Measurements from ENCODE around the gene EVI5.

The EVI5 gene

GRCh38 chr1:92784639-92785500 lies at the start of gene EVI5:
Gene EVI5, minus strand, starts transcription at chr1:92785108. Its CDS starts 48,562 bp downstream, at chr1:92736546.
- Histone ChIP-seq H3K4me3 (ENCODE audit: low read depth, low read length) (peak within 1 kb of the TSS; percentile 96), H2AFZ (ENCODE audit: low read length, unreplicated experiment) (peak within 1 kb of the TSS; percentile 80), H3K27me3 (ENCODE audit: insufficient read depth, low read length) (no peaks in the 10 kb centered on the region), H3K27ac (ENCODE audit: low read depth, low read length) (peak within 1 kb of the TSS; percentile 92), H3K79me2 (ENCODE audit: control insufficient read depth, insufficient read depth, low read length, unreplicated experiment) (peaks cover 34% of the 10 kb centered on the region), H3K4me1 (ENCODE audit: control insufficient read depth, insufficient read depth, low read length, unreplicated experiment) (peaks cover 6% of the 10 kb centered on the region), H3K36me3 (ENCODE audit: insufficient read depth, low read length) (no peaks in the 10 kb centered on the region)

DNA sequence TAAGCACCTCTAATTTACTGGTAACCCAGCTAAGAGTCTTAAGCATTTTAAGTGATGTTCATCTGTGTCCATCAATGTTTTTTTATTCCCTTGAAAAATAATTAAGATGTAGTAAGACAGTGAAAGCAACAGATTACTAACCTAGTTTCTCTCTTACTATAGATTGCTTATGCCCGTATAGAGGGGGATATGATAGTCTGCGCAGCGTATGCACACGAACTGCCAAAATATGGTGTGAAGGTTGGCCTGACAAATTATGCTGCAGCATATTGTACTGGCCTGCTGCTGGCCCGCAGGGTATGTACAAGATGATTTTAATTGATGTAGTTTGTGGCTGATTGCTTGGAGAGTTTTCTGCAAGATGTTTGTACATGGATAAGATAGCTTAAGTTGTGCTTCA lies 49.7 kb upstream of the EVI5 start:
- Histone ChIP-seq H3K27me3 (ENCODE audit: insufficient read depth, low read length) (no peaks in the 10 kb centered on the region), H3K27ac (ENCODE audit: low read depth, low read length) (no peak overlapping the region), H3K36me3 (ENCODE audit: insufficient read depth, low read length) (peaks cover 60% of the 10 kb centered on the region), H2AFZ (ENCODE audit: low read length, unreplicated experiment) (no peak overlapping the region), H3K79me2 (ENCODE audit: control insufficient read depth, insufficient read depth, low read length, unreplicated experiment) (peaks cover 78% of the 10 kb centered on the region), H3K4me3 (ENCODE audit: low read depth, low read length) (peak overlapping the region; percentile 99), H3K4me1 (ENCODE audit: control insufficient read depth, insufficient read depth, low read length, unreplicated experiment) (peaks cover 54% of the 10 kb centered on the region)

DNA sequence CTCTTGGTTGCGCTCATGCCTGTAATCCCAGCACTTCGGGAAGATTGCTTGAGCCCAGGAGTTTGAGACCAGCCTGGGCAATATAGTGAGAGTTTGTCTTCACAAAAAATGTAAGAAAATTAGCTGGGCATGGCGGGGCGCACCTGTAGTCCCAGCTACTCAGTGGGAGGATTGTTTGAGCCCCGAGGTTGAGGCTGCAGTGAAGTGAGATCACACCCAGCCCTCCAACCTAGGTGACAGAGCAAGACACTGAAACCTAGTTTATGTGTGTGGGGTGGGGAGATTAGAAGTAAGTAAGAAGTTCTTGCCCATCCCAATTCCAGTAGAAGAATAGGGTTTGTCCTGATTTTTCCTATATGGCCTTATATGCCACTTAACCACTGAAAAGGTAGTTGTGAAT lies 48.9 kb upstream of the EVI5 start:
- peaks cover 54% of the 10 kb centered on the region for H3K4me1 ChIP-seq (ENCODE audit: control insufficient read depth, insufficient read depth, low read length, unreplicated experiment)
- no peak overlapping the region for H3K27ac ChIP-seq (ENCODE audit: low read depth, low read length)
- H3K27me3 ChIP-seq (ENCODE audit: insufficient read depth, low read length): no peaks in the 10 kb centered on the region
- H3K36me3 ChIP-seq (ENCODE audit: insufficient read depth, low read length): peaks cover 54% of the 10 kb centered on the region
- H3K4me3 ChIP-seq (ENCODE audit: low read depth, low read length): peak overlapping the region; percentile 99
- H3K79me2 ChIP-seq (ENCODE audit: control insufficient read depth, insufficient read depth, low read length, unreplicated experiment): peaks cover 70% of the 10 kb centered on the region
- no peak overlapping the region for H2AFZ ChIP-seq (ENCODE audit: low read length, unreplicated experiment)

- peaks cover 45% of the 10 kb centered on the region for H3K36me3 ChIP-seq (ENCODE audit: insufficient read depth, low read length)
- peak overlapping the region; percentile 99 for H3K4me3 ChIP-seq (ENCODE audit: low read depth, low read length)
- H3K27me3 ChIP-seq (ENCODE audit: insufficient read depth, low read length): no peaks in the 10 kb centered on the region
- no peak overlapping the region for H2AFZ ChIP-seq (ENCODE audit: low read length, unreplicated experiment)
- peaks cover 58% of the 10 kb centered on the region for H3K79me2 ChIP-seq (ENCODE audit: control insufficient read depth, insufficient read depth, low read length, unreplicated experiment)
- peaks cover 43% of the 10 kb centered on the region for H3K4me1 ChIP-seq (ENCODE audit: control insufficient read depth, insufficient read depth, low read length, unreplicated experiment)
- peak overlapping the region; percentile 62 for H3K27ac ChIP-seq (ENCODE audit: low read depth, low read length)
Observed at GRCh38 chr1:92832537-92833114, 47.7 kb upstream of the EVI5 start.

DNA sequence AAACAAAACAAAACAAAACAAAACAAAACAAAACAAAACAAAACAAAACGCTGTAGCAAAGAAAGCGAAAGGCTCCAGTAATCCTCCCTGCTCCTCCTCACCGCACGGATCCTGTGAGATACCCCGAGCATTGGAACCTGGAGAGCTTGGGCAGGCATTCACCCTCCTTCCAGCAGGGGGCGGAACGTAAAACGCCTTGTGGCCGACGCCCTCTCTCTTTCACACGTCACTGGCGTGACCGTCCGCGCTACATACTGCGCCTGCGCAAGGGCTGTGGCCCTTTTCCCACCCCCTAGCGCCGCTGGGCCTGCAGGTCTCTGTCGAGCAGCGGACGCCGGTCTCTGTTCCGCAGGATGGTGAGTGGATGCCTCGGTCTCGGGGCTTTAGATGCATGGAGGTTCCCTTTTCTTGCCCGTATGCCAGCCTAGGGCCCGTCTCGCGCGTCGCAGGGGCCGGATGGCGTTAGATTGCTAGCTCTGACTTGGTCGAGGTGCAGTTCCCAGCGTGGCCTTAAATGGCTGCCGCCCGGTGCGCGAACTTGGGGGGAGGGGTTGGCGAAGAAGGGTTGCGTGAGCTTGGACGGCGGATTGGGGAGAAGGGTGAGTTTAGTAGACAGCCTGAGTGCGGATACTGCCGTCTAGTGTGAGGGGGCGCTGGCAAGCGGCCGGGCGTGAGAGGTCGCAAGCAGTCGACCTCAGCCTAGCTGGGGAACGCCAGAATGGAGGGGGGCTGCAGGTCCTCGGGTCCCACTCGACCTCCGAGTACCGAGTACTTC lies 47.0 kb upstream of the EVI5 start, which contains the start of gene RPL5:
TSS of gene RPL5 (plus strand) at position 279 of the 775 bp plus-strand sequence. CDS start at position 354, 75 bp downstream.
- Histone ChIP-seq H3K4me3 (ENCODE audit: low read depth, low read length) (peak within 1 kb of the TSS; percentile 99), H3K27me3 (ENCODE audit: insufficient read depth, low read length) (no peaks in the 10 kb centered on the region), H3K27ac (ENCODE audit: low read depth, low read length) (peak within 1 kb of the TSS; percentile 62), H3K79me2 (ENCODE audit: control insufficient read depth, insufficient read depth, low read length, unreplicated experiment) (peaks cover 52% of the 10 kb centered on the region), H3K4me1 (ENCODE audit: control insufficient read depth, insufficient read depth, low read length, unreplicated experiment) (peaks cover 37% of the 10 kb centered on the region), H2AFZ (ENCODE audit: low read length, unreplicated experiment) (peak within 1 kb of the TSS; percentile 71), H3K36me3 (ENCODE audit: insufficient read depth, low read length) (peaks cover 42% of the 10 kb centered on the region)

DNA sequence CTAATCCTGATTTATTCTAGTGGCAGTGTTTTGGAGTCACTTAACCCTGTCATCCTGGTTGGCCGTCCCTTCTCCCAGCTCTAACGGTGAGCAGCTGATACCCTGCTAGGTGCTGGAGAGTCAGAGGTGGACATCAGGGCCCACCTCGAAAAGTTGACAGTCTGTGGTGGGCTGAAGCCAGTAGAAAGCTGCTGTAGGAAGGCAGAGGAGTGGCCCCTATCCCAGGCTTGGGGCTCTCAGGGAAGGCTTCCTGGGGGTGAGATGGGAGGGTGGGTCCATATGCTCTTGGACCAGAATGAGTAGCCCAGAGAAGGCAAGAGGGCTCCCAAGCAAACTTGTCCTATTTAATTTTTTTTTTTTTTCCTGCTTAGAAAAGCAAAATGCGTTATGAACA lies 46.5 kb upstream of the EVI5 start:
- peaks cover 31% of the 10 kb centered on the region for H3K4me1 ChIP-seq (ENCODE audit: control insufficient read depth, insufficient read depth, low read length, unreplicated experiment)
- H3K36me3 ChIP-seq (ENCODE audit: insufficient read depth, low read length): peaks cover 36% of the 10 kb centered on the region
- H3K79me2 ChIP-seq (ENCODE audit: control insufficient read depth, insufficient read depth, low read length, unreplicated experiment): peaks cover 46% of the 10 kb centered on the region
- H3K27me3 ChIP-seq (ENCODE audit: insufficient read depth, low read length): no peaks in the 10 kb centered on the region
- no peak overlapping the region for H3K27ac ChIP-seq (ENCODE audit: low read depth, low read length)
- peak overlapping the region; percentile 71 for H2AFZ ChIP-seq (ENCODE audit: low read length, unreplicated experiment)
- H3K4me3 ChIP-seq (ENCODE audit: low read depth, low read length): 0 out of 2 replicates have a peak overlapping the region, but pooled peaks have one; percentile 99

- Histone ChIP-seq H2AFZ (ENCODE audit: low read length, unreplicated experiment) (no peak overlapping the region), H3K27me3 (ENCODE audit: insufficient read depth, low read length) (no peaks in the 10 kb centered on the region), H3K27ac (ENCODE audit: low read depth, low read length) (no peak overlapping the region)
Observed at GRCh38 chr1:92826792-92827191, 41.9 kb upstream of the EVI5 start.

DNA sequence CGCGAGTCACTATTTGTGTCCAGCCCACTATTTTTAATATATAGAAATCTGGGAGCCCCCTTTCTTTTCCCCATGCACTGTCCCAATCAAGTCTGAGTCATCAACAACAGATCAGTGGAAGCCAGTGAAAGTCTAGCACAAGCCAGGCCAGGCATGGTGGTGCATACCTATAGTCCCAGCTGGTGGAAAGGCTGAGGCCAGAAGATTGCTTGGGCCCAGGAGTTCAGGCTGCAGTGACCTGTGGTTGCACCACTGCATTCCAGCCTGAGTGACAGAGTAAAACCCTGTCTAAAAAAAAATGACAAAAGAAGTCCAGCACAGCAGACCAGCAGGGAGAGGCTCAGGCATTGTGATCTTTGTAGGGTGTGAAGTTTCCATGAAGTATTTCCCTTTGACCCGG lies 38.0 kb upstream of the EVI5 start:
- no peaks in the 10 kb centered on the region for H3K79me2 ChIP-seq (ENCODE audit: control insufficient read depth, insufficient read depth, low read length, unreplicated experiment)

More at GRCh38 chr1:92826792-92827191, 41.9 kb upstream of the EVI5 start:
- H3K4me3 ChIP-seq (ENCODE audit: low read depth, low read length): no peak overlapping the region
- no peaks in the 10 kb centered on the region for H3K36me3 ChIP-seq (ENCODE audit: insufficient read depth, low read length)
- no peaks in the 10 kb centered on the region for H3K79me2 ChIP-seq (ENCODE audit: control insufficient read depth, insufficient read depth, low read length, unreplicated experiment)
- H3K4me1 ChIP-seq (ENCODE audit: control insufficient read depth, insufficient read depth, low read length, unreplicated experiment): no peaks in the 10 kb centered on the region

DNA sequence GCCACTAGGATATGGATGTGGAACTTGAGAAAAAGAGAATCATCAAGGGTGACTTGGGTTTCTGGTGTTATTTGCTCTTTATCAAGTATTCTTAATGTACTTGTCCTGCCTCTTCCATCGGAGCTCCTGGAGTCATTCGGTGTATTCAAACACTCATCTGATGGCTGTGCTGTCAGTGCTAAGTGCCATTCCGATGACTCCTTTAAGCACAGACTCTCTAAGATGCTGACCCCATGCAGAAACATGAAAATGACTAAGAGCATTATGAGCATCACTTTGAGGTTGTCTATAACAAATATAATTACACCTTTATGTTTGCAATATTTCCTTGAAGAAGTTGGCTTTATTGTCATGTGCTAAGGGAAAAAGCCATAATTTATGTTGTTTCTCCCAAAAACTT lies 35.6 kb upstream of the EVI5 start:
- H3K4me3 ChIP-seq (ENCODE audit: low read depth, low read length): no peak overlapping the region
- no peaks in the 10 kb centered on the region for H3K27me3 ChIP-seq (ENCODE audit: insufficient read depth, low read length)
- H3K27ac ChIP-seq (ENCODE audit: low read depth, low read length): no peak overlapping the region
- no peaks in the 10 kb centered on the region for H3K79me2 ChIP-seq (ENCODE audit: control insufficient read depth, insufficient read depth, low read length, unreplicated experiment)
- no peaks in the 10 kb centered on the region for H3K4me1 ChIP-seq (ENCODE audit: control insufficient read depth, insufficient read depth, low read length, unreplicated experiment)
- H2AFZ ChIP-seq (ENCODE audit: low read length, unreplicated experiment): no peak overlapping the region
- H3K36me3 ChIP-seq (ENCODE audit: insufficient read depth, low read length): no peaks in the 10 kb centered on the region

More for the DNA sequence above, 38.0 kb upstream of the EVI5 start:
- Histone ChIP-seq H3K4me1 (ENCODE audit: control insufficient read depth, insufficient read depth, low read length, unreplicated experiment) (no peaks in the 10 kb centered on the region), H2AFZ (ENCODE audit: low read length, unreplicated experiment) (no peak overlapping the region), H3K36me3 (ENCODE audit: insufficient read depth, low read length) (no peaks in the 10 kb centered on the region), H3K27me3 (ENCODE audit: insufficient read depth, low read length) (no peaks in the 10 kb centered on the region), H3K27ac (ENCODE audit: low read depth, low read length) (no peak overlapping the region), H3K4me3 (ENCODE audit: low read depth, low read length) (no peak overlapping the region)

- H2AFZ ChIP-seq (ENCODE audit: low read length, unreplicated experiment): peak overlapping the region; percentile 8
- no peak overlapping the region for H3K27ac ChIP-seq (ENCODE audit: low read depth, low read length)
- no peaks in the 10 kb centered on the region for H3K36me3 ChIP-seq (ENCODE audit: insufficient read depth, low read length)
Observed at GRCh38 chr1:92820024-92820423, 35.1 kb upstream of the EVI5 start.

More at GRCh38 chr1:92820024-92820423, 35.1 kb upstream of the EVI5 start:
- no peaks in the 10 kb centered on the region for H3K79me2 ChIP-seq (ENCODE audit: control insufficient read depth, insufficient read depth, low read length, unreplicated experiment)
- no peaks in the 10 kb centered on the region for H3K27me3 ChIP-seq (ENCODE audit: insufficient read depth, low read length)
- H3K4me3 ChIP-seq (ENCODE audit: low read depth, low read length): no peak overlapping the region
- no peaks in the 10 kb centered on the region for H3K4me1 ChIP-seq (ENCODE audit: control insufficient read depth, insufficient read depth, low read length, unreplicated experiment)
